GM21717 (cell line): ENCODE results near the gene PIGS.
"Not testable (repeated sequence)": the region's sequence is repeated elsewhere in the genome, so short reads cannot be mapped to it uniquely, and the experiment has no call there.

ENCODE experiments used
- ATAC-seq: cut with Tn5 transposase; IDR thresholded peaks from one replicate; pipeline ENCODE4 v1.9.1; 2021; ENCODE audit warnings: mild to moderate bottlenecking, moderate library complexity; ENCODE audit not compliant: unreplicated experiment

The PIGS gene

GRCh38 chr17:28579526-28579925, 8.2 kb upstream of the PIGS start:
- ATAC-seq: no peak

- no peak for ATAC-seq
Measured at GRCh38 chr17:28578246-28579195, 7.2 kb upstream of the PIGS start.

GRCh38 chr17:28577466-28577824, 6.1 kb upstream of the PIGS start:
- no peak for ATAC-seq

- ATAC-seq: peak; percentile 69
Measured at GRCh38 chr17:28576758-28577465, 5.6 kb upstream of the PIGS start, which contains the start of gene ALDOC. TSS of gene ALDOC (minus strand) at chr17:28576895. CDS start at chr17:28575532, 1,363 bp downstream.

- ATAC-seq: not testable (repeated sequence)
Measured at GRCh38 chr17:28576016-28576415, 4.7 kb upstream of the PIGS start.

- ATAC-seq: no peak
Measured at GRCh38 chr17:28575126-28575795, 3.9 kb upstream of the PIGS start.

GRCh38 chr17:28574526-28574925, 3.2 kb upstream of the PIGS start:
- no peak for ATAC-seq

GRCh38 chr17:28573966-28574480, 2.7 kb upstream of the PIGS start:
- ATAC-seq: no peak

- ATAC-seq: no peak
Measured at GRCh38 chr17:28573521-28573920, 2.2 kb upstream of the PIGS start.

- ATAC-seq: no peak
Measured at GRCh38 chr17:28573040-28573380, 1.7 kb upstream of the PIGS start.

- ATAC-seq: no peak
Measured at GRCh38 chr17:28572259-28573039, 1.1 kb upstream of the PIGS start.

GRCh38 chr17:28570716-28571360, 486 bp downstream of the PIGS start:
- peak; percentile 33 for ATAC-seq

- no peak for ATAC-seq
Measured at GRCh38 chr17:28569446-28569845, 1.9 kb downstream of the PIGS start.

- no peak for ATAC-seq
Measured at GRCh38 chr17:28567604-28568003, 3.7 kb downstream of the PIGS start.

GRCh38 chr17:28563475-28563874, 7.8 kb downstream of the PIGS start:
- ATAC-seq: no peak

- ATAC-seq: no peak
Measured at GRCh38 chr17:28555022-28555421, 16.3 kb downstream of the PIGS start.

GRCh38 chr17:28554565-28554964, 16.8 kb downstream of the PIGS start:
- ATAC-seq: no peak

- ATAC-seq: no peak
Measured at GRCh38 chr17:28553000-28553505, 18.3 kb downstream of the PIGS start.

GRCh38 chr17:28552176-28552999, 18.9 kb downstream of the PIGS start, which contains the start of gene UNC119:
TSS of gene UNC119 (minus strand) at chr17:28552624. CDS start at chr17:28552557, 67 bp downstream.
- ATAC-seq: peak; percentile 42
